Lower lobe of right lung (tissue), 2 donors: Measurements from ENCODE around the gene HSPG2. TPM values are rescaled to one million over a fixed set of nuclear protein-coding genes. Genes with fewer than 3 reads are reported as not detected.
"Not testable (repeated sequence)": the region's sequence is repeated elsewhere in the genome, so short reads cannot be mapped to it uniquely, and the experiment has no call there.

Source experiments
- ATAC-seq, 2 donors: fragments of 200-7000 bp; cut with Tn5 transposase; one replicate each; pipeline ENCODE4 v1.9.1; 2020 to 2022; ENCODE audit warnings: mild to moderate bottlenecking in 2 of 2, moderate library complexity in 2 of 2
- DNase-seq: peaks from one replicate; pipeline ENCODE4 v3.0.0-alpha.2; 2020
- H3K27ac ChIP-seq: fragments of 200-600 bp; one replicate; pipeline ENCODE4 v1.8.0; 2022
- H3K27me3 ChIP-seq: fragments of 200-600 bp; one replicate; pipeline ENCODE4 v1.8.0; 2022; ENCODE audit warnings: low read depth
- H3K36me3 ChIP-seq: fragments of 200-600 bp; one replicate; pipeline ENCODE4 v1.8.0; 2022; ENCODE audit warnings: mild to moderate bottlenecking
- H3K4me1 ChIP-seq: fragments of 200-600 bp; one replicate; pipeline ENCODE4 v1.8.0; 2022
- H3K4me3 ChIP-seq: fragments of 200-600 bp; one replicate; pipeline ENCODE4 v1.8.0; 2022; ENCODE audit warnings: mild to moderate bottlenecking
- H3K9me3 ChIP-seq: fragments of 200-600 bp; one replicate; pipeline ENCODE4 v1.8.0; 2022
- intact Hi-C: fragments of 100-400 bp; cut with DNase I; formaldehyde crosslinking; loops from one replicate; pipeline ENCODE4 v1.11.0; 2022
- total RNA-seq: library from RNA; stranded (reverse); fragmentation: NEBNext Ultra II Directional; extraction: Animal tissue kit (Norgen Biotek cat#: 25700); gene quantifications from one replicate; pipeline ENCODE4 v1.2.1, GENCODE V29; 2021
- TF ChIP-seq, protein P1 (sequence below): fragments of 200-600 bp; IDR thresholded peaks from one replicate; pipeline ENCODE4 v1.8.0; 2022; ENCODE audit warnings: antibody characterized with exemption, mild to moderate bottlenecking
- donor health status: DM: no; HTN: yes; CAD: no; lungs with severe emphysema.

HSPG2 gene
- total RNA-seq, 1 donor from 2014 or later = 216 TPM

DNA sequence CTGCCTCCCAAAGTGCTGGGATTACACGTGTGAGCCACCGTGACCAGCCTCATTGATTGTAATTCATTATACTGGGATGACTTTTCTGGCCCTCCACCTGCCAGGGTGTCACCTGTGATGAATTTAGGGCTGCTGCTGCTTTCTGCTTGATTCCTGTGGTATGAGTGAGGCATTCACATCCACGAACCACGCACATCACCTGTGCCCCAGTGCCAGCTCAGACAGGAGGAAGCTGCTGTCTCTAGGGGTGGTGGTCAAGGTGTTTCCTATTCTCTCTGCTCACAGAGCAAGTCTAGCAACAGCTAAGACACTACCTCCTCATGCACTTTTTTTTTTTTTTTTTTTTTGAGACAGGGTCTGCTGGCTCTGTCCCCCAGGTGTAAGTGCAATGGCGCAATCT lies 137.4 kb downstream of the HSPG2 start:
- no peaks in the 10 kb centered on the region for H3K27me3 ChIP-seq
- H3K4me1 ChIP-seq = no peaks in the 10 kb centered on the region
- intact Hi-C loops = no loop called here
- no peak for DNase-seq
- ATAC-seq = no peak
- H3K36me3 ChIP-seq = no peaks in the 10 kb centered on the region
- H3K27ac ChIP-seq = no peak overlapping the region
- H3K9me3 ChIP-seq = peaks cover 5% of the 10 kb centered on the region
- H3K4me3 ChIP-seq = no peak overlapping the region
- TF ChIP-seq, protein P1, sequence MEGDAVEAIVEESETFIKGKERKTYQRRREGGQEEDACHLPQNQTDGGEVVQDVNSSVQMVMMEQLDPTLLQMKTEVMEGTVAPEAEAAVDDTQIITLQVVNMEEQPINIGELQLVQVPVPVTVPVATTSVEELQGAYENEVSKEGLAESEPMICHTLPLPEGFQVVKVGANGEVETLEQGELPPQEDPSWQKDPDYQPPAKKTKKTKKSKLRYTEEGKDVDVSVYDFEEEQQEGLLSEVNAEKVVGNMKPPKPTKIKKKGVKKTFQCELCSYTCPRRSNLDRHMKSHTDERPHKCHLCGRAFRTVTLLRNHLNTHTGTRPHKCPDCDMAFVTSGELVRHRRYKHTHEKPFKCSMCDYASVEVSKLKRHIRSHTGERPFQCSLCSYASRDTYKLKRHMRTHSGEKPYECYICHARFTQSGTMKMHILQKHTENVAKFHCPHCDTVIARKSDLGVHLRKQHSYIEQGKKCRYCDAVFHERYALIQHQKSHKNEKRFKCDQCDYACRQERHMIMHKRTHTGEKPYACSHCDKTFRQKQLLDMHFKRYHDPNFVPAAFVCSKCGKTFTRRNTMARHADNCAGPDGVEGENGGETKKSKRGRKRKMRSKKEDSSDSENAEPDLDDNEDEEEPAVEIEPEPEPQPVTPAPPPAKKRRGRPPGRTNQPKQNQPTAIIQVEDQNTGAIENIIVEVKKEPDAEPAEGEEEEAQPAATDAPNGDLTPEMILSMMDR = no peak

DNA sequence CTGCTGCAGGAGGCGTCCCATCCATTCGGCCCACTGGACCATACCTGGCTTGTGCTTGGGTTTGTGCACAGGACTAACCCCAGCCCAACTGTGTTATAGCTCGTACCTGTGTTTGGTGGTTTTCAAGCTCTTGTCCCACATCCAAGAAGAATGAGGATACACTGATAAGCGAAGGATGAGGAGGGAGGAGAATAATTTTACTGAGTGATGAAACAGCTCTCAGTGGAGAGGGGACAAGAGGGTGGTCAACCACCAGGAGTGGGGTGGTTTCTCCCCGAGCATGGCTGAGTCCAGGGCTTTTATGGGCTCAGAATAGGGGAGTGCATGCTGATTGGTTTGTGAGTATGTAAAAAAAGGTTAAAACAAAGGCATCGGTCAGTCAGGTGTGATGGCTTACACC lies 142.0 kb downstream of the HSPG2 start:
- H3K27ac ChIP-seq = no peak overlapping the region
- H3K36me3 ChIP-seq = no peaks in the 10 kb centered on the region
- H3K4me3 ChIP-seq = no peak overlapping the region
- intact Hi-C loops = no loop called here
- no peak for ATAC-seq
- no peaks in the 10 kb centered on the region for H3K27me3 ChIP-seq
- TF ChIP-seq, protein P1 = no peak
- H3K9me3 ChIP-seq = peaks cover 5% of the 10 kb centered on the region
- DNase-seq = no peak
- no peaks in the 10 kb centered on the region for H3K4me1 ChIP-seq

DNA sequence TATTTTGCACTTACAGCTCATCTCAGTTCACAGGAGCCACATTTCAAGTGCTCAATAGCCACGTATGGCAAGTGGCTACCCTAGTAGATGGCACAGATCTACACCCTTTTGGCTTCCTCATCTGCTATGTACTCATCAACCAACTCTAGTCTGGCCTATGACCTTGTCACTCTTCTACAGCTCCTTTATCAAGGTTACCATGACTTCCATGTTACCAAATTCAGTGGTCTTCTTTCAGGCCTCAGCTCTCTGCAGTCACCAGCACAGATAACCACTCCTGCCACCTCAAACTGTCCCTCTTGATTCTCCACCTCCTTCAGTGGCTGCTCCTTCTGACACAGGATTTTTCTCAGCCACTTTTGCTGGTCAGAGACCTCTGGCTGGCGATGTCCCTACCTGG lies 142.5 kb downstream of the HSPG2 start:
- ATAC-seq = no peak
- intact Hi-C loops = no loop called here

DNA sequence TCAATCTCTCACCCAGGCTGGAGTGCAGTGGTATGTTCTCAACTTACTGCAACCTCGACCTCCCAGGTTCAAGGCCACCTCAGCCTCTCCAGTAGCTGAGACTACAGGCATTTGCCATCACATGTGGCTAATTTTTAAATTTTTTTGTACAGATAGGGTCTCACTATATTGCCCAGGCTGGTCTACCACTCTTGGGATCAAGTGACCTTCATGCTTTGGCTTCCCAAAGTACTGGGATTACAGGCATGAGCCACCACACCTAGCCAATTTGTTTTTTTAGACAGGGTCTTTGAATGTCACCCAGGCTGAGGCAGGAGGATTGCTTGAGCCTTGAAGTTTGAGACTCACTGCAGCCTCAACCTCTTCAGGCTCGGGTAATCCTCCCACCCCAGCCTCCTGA lies 144.0 kb downstream of the HSPG2 start:
- Histone ChIP-seq H3K36me3 (no peaks in the 10 kb centered on the region), H3K9me3 (peaks cover 5% of the 10 kb centered on the region), H3K4me3 (no peak overlapping the region), H3K27ac (no peak overlapping the region), H3K4me1 (no peaks in the 10 kb centered on the region), H3K27me3 (no peaks in the 10 kb centered on the region)
- intact Hi-C loops = no loop called here
- ATAC-seq = no peak
- TF ChIP-seq, protein P1 = no peak
- DNase-seq = no peak

More for the DNA sequence above, 142.5 kb downstream of the HSPG2 start:
- no peaks in the 10 kb centered on the region for H3K4me1 ChIP-seq
- no peaks in the 10 kb centered on the region for H3K36me3 ChIP-seq
- DNase-seq = no peak
- no peak overlapping the region for H3K27ac ChIP-seq
- H3K27me3 ChIP-seq = no peaks in the 10 kb centered on the region
- H3K4me3 ChIP-seq = no peak overlapping the region
- peaks cover 5% of the 10 kb centered on the region for H3K9me3 ChIP-seq
- TF ChIP-seq, protein P1 = no peak

DNA sequence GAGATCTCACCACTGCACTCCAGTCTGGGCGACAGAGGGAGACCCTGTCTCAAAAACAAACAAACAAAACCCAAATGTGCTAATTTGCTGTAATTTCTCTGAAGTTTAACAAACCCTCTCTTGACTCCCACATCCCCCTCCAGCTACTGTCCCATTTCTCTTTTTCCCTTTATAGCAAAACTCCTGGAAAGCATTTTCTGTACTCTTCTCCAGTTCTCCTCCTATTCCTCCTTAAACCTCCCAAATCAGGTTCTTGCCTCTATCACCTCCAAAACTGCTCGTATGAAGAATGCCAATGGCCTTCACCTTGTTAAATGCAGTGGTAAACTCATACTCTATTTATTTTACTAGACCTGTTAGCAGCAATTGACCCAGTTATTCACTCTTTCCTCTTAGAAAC lies 150.5 kb downstream of the HSPG2 start:
- intact Hi-C loops = no loop called here
- DNase-seq (no peak), ATAC-seq (no peak)
- peaks cover 2% of the 10 kb centered on the region for H3K4me1 ChIP-seq
- no peak overlapping the region for H3K27ac ChIP-seq
- H3K27me3 ChIP-seq = no peaks in the 10 kb centered on the region
- TF ChIP-seq, protein P1 = no peak
- H3K4me3 ChIP-seq = no peak overlapping the region
- no peaks in the 10 kb centered on the region for H3K36me3 ChIP-seq
- H3K9me3 ChIP-seq = no peaks in the 10 kb centered on the region

DNA sequence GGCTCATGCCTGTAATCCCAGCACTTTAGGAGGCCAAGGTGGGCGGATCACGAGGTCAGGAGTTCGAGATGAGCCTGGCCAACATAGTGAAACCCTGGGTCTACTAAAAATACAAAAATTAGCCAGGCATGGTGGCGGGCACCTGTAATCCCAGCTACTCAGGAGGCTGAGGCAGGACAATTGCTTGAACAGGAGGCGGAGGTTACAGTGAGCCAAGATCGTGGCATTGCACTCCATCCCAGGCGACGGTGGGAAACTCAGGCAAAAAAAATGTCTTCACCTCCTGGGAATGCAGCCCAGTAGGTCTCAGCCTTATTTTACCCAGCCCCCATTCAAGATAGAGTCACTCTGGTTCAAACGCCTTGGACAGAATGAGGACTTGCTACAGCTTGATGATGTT lies 151.3 kb downstream of the HSPG2 start:
- intact Hi-C loops, H3K36me3 ChIP-seq, H3K4me1 ChIP-seq, H3K4me3 ChIP-seq, DNase-seq, ATAC-seq, H3K27ac ChIP-seq, H3K27me3 ChIP-seq, H3K9me3 ChIP-seq: not testable (repeated sequence)
